NCI-H446 treated with DMSO at 0.1 percent for 48 hours (cell line): ENCODE data around the gene KYAT1.
A peak's percentile ranks its signal among the peaks of the same experiment; 100 is the strongest.

ENCODE experiments used
- DNase-seq: peaks from one replicate; lab custom pipeline; 2025; lab: John Stamatoyannopoulos, UW

Gene KYAT1

DNA sequence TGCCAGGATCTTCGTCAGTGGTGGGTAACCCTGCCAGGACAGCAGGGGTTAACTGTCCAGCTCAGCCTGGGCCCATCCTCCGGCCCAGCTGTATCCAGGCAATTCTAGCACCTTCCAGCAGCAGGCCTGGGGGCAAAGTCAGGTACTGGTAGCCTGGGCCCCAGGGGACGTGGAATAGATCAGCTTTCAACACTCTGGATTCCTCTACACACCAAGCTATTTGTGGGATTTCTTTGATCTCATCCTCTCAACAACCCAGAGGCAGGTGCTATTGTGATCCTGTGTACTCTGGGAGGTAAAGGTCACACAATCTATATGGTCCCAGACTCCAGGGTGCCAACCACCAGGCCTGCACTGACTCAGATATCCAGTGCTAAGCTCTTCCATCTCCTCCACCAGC lies 43.4 kb downstream of the KYAT1 start:
- DNase-seq, result no peak

DNA sequence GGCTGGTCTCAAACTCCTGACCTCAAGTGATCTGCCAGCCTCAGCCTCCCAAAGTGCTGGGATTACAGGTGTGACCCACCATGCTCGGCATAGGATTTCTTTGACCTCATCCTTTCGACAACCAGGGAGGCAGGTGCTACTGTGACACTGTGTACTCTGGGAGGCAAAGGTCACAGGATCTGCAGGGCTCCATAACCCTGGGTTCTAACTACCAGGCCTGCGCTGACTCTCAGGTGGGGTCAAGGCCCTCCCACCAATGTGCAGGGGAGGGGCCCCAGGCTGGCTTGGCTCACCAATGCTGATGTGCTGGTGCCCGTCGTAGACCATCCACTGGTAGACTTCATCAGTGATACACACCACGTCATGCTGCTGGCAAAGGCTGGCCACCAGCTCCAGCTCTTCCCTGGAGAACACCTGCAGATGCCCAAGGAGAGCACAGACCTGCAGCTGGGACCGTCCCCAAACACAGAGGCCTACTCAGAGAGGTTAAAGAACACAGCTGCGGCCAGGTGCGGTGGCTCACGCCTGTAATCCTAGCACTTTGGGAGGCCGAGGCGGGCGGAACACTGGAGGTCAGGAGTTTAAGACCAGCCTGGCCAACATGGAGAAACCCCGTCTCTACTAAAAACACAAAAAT lies 45.1 kb downstream of the KYAT1 start:
- DNase-seq, result no peak

DNA sequence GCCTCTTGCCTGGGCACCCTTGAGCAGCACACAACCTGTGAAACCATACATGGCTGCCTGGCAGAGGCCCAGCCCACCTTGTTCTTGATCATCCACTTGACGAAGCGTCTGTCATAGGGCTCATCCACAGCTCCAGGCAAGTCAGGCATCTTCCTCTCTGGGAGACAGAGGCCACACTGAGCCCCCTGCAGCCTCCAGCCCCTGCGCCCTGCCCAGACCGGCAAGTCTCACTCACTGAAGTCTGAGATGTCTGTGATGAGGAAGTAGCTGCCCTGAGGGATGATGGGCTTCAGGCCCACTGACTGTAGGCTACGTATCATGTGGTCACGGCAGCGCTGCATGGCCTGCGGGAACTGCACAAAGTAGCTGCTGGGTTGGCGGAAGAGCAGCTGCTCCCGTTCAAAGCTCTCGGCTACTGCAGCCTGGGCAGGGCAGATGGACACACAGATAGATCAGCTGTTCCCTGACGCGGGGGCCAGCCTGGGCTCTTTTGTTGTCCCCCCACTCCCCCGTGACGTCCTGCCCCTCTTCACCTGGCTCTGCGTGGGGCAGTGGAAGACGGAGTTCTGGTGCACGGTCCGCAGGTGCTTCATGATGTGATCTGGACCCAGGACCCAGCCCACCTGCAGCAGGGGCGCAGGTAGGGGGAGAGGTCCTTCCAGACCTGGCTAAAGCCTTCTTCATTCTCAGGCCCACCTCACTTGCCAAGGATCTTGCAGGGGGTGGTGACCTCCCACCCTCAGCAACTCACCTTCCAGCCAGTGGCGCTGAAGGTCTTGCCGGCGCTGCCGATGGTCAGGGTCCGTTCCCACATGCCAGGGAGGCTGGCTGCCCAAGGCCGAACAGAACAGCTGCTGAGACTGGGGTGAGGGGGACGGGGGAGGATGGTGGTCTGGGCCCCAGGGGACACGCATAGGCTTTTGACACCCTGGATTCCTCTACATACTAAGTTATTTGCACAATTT lies 46.2 kb downstream of the KYAT1 start:
- no peak for DNase-seq

DNA sequence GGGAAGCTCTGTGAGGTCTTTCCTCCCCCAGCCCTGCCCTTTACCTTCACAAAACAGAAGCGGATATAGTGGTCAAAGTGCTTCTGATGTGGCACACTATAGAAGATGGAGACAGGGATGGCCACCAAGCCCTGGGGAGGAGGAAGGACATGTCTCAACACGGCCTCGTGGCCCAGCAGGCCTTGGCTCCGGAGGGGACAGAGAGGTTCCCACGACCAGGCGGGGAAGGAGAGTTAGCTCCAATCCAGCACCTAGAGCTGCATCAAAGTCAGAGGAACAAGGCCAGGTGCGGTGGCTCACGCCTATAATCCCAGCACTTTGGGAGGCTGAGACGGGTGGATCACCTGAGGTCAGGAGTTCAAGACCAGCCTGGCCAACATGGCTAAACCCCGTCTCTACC lies 48.1 kb downstream of the KYAT1 start:
- no peak for DNase-seq

DNA sequence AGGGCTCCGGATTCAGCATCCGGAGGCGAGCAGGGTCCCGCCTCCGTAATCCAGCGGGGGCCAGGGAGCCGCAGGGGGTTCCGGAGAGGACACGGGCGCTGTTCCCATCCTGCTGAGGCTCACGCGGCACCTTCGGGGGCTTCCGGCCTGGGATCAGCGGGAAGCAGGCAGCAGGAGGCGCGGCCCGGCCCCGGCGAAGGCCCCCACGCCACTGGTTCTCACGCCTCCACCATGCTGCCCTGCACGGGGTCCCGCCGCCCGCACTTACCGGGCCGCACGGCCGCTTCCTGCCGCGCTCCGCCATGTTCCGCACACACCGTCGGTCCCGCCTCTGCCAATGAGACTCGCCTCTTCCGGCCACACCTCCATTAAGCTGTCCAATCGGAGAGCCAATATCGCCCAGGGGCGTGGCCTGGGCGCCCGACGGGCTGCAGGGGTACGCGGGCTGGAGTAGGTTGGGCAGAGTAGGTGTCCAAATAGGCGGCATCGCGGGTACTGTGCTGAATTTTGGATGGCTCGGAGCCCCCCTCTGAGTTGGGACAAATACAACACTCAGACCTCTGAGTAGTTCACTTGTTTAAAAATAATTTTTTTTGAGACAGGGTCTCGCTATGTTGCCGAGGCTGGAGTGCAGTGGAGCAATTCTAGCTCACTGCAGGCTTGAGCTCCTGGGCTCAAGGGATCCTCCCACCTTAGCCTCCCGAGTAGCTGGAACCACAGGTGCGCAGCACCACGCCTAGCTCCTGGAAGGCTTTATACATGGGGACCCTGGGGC lies 52.1 kb downstream of the KYAT1 start, which contains the start of gene SPOUT1:
SPOUT1 (minus strand) TSS at position 318 of the 775 bp plus-strand sequence; CDS start at position 304, 14 bp downstream.
- peak; percentile 69 for DNase-seq

DNA sequence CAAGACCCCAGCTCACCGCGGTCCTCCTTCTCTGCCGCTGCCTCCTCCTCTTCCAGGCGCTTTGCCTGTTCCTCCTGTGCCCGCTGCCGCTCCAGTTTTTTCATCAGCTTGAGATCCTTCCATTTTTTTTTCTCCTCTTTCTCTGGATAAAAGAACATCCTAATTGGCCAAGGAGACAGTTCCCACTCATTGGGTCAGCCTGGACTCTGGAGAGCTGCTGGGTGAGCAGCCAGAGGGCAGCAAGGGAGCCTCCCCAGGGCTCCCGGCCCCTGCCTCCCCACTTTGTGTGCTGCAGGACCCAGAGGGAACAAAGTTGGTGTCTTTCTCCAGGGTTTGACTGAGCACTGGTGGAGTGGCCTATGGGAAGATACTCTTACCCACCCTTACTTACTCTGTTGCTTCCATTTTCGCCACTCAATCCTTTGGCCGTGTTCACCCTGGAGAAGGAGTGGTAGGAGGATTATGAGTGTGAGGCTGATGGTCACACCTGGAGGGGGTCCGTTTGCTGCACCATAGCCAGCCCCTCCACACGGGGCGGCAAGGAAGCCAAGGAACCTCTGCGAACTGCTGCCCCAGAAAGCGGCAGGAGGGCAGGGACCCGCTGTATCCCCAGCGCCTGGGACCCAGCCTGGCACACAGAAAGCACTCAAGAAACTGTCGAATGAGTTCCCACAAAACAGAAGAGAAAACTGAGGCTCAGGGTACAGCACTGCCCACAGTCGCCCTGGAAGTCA lies 52.9 kb downstream of the KYAT1 start:
- no peak for DNase-seq

DNA sequence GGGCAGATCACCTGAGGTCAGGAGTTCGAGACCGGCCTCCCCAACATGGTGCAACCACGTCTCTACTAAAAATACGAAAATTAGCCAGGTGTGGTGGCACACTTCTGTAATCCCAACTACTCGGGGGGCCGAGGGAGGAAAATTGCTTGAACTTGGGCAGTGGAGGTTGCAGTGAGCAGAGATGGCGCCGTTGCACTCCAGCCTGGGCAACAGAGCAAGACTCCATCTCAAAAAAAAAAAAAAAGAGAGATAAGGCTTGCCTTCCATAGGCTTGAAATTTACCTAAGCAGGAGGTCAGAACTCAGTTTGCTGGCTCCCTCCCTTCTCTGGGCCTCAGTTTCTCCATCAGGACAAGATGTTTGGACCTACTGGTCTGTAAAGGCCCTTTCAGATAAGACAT lies 53.5 kb downstream of the KYAT1 start:
- no peak for DNase-seq

DNA sequence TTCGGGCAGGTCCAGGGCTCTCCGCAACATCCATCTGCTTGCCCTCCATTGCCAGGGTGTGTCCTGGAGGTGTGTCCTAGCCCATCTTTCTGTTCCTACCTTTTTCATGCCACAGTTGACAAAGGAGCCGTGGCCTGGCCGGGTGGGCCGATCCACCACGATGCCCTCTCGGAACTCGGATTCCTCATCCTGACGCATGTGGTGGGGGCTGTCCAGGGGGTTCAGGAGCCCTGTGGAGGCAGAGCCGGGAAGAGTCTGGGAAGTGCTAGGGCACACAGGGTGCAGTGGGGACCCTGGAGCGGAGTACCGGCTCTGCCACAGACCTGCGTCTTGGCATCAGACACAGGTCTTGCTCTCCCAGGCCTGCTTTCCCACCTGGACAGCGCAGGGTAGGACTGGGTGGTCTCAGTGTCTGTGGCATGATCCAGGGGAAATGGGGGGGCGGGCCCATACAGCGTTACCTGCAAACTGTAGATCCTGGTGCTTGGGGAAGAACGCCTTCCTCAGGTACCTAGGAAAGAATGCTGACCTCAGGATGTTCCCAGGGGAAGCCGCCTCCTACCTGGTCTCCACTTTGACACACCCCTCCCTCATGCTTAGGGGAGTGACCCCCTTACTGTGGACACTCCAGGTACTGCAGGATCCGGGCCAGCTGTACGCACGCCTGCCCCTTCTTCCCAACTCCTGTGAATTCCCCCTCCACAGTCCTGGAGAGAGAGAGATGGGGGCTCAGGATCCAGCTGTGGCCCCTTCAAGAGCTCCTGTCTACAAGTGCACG lies 55.6 kb downstream of the KYAT1 start:
- no peak for DNase-seq

DNA sequence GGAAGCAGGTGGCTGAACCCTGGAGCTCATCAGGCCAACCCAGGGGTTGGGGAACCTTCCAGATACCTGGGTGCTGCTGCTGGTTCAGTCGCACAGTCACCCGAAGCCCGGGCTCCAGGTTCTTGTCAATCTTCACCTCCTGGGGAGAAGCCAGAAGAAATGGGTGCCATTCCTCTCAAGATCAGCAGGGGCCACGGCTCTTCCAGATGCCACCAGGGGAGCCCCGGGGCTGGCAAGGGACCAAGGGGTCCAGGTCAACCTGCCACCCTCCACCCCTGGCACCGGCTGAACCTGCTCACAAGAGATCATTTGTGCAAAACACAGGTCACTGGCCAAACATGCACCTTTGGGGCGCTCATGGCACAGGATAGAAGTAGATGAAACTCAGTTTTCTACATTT lies 56.8 kb downstream of the KYAT1 start:
- no peak for DNase-seq

DNA sequence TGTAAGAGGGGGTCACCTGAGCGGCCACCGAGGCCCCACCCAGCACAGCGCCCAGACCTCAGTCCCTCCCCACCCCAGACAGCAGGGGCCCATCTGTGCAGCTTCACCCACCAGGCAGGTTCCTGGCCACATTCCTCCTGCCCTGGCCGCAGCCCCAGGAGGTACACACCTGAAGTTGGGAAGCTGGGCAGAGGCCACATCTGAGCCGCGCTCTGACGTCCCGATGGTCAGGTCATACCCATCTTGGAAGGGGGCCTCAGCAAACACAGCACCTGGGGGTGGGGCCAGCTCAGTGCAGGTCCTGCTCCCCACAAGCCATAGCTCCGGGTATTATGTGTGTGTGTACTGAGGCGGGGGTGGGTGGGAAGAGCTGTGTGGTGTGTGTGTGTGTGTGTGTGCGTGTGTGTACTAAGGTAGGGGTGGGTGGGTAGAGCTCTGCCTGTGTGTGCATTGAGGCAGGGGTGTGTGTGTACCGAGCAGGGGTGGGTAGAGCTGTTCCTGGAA lies 57.8 kb downstream of the KYAT1 start:
- DNase-seq, result no peak

DNA sequence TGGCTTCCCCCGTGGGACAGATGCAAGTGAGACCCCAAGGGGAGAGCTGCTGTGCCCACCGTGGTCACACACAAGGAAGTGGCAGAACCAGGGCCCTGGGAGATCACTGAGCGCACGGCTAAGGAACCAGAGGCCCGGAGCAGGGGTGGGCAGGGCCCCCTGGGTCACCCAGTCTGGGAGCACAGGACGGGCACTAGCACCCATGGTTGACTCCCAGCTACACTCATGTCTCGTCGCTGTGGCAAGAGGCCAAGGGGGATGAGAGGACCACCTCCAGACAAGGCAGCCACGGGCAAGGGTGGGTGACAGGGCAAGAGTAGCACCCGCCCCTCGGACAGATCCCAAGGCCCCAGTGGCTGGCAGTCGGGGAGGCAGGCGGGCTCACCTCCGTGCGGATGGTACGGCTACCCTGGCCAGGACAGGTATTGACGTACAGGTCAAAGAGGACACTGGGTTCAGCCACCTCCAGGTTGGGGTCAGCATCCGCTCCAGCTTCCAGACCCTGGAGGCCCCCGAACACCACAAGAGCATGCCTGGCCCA lies 58.3 kb downstream of the KYAT1 start:
- DNase-seq, result no peak

DNA sequence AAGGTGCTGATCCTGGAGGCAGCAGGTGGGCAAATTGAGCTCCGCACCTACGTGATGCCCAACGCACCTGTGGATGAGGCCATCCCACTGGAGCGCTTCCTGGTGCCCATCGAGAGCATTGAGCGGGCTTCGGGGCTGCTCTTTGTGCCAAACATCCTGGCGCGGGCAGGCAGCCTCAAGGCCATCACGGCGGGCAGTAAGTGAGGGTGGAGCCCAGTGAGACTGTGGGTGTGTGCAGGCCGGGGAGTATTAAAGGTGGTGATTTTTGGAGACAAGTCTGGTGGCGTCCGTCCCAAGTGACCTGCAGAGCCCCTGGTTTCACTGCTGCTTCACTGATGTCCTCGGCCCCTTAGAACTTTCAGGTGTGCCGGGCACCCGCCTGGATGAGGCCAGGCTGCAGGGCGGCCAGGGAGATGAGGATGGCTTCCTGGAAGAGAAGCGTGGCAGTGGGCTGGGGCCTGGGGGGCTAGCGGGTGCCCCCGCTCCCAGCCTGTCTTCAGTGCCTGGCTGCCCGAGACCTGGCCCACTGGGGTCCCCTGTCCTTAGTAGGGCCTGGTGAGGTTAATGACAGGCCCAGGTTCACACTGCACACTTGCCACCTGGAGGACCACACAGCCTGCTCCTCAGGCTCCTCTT lies 59.2 kb downstream of the KYAT1 start:
- DNase-seq, result no peak

DNA sequence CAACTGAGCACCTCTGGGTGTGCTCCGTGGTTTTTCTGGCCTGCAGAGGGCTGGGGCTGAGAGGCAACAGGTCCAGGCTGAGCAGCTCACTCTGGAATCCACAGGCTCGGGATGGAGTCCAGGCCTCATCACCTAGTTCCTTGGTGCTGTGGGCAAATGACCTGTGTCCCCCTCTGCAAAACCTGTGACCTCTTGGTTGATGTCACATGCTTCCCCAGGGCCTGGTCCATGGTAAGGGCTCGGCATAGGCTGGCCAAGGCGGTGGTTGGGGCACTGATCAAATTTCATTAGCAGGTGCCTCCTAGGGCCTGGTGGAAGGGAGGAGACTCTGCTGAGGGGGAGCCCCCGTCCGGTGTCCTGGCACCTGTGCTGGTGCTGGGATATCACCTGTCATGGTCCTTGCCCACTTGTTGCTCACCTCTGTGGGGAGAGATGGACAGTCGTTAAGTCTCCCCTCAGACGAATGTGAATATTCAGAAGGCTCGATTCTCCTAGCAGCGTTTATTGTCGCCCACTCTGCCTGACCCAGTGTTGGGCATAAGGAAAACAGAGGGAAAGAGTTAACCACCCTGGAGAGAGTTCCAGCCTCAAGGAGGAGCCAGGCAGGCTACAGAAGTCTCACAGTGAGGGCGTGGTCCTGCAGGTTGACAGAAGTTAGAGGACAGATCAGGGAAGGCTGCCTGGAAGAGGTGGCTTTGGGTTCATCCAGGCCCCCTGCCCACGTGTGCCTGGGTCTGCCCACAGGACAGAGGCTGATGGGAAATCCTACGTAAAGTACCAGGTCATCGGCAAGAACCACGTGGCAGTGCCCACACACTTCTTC lies 60.0 kb downstream of the KYAT1 start:
- no peak for DNase-seq

DNA sequence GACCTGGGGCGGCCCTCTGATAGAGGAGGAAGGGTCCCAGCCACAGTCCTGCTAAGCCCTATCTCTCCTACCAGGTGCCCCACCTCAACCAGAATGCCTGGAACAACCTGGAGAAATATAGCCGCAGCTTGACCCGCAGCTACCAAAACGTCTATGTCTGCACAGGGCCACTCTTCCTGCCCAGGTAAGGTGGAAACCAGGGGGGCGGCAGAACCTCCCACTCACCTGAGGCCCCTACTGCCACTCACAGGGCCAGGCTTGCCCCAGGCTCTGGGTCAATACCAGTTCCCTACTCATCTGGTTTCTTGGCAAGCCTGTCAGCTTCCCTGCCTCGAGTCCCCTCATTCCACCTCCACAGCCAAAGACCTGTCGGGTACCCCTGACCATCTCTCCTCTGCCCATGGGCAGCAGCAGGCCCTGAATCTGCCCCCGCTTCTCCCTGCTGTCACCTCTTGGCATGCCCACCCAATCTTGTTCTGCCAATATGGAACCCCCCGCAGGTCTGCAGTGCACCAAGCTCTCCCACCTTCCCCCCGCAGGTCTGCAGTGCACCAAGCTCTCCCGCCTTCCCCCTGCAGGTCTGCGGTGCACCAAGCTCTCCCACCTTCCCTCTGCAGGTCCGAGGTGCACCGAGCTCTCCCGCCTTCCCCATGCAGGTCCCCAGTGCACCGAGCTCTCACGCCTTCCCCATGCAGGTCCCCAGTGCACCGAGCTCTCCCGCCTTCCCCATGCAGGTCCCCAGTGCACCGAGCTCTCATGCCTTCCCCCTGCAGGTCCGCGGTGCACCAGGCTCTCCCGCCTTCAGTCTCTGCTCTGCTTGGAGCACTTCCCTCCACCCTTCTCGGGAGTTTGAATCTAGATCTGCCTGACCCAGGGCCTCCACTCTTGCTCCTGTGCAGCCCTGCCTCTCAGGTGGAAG lies 60.8 kb downstream of the KYAT1 start:
- no peak for DNase-seq

DNA sequence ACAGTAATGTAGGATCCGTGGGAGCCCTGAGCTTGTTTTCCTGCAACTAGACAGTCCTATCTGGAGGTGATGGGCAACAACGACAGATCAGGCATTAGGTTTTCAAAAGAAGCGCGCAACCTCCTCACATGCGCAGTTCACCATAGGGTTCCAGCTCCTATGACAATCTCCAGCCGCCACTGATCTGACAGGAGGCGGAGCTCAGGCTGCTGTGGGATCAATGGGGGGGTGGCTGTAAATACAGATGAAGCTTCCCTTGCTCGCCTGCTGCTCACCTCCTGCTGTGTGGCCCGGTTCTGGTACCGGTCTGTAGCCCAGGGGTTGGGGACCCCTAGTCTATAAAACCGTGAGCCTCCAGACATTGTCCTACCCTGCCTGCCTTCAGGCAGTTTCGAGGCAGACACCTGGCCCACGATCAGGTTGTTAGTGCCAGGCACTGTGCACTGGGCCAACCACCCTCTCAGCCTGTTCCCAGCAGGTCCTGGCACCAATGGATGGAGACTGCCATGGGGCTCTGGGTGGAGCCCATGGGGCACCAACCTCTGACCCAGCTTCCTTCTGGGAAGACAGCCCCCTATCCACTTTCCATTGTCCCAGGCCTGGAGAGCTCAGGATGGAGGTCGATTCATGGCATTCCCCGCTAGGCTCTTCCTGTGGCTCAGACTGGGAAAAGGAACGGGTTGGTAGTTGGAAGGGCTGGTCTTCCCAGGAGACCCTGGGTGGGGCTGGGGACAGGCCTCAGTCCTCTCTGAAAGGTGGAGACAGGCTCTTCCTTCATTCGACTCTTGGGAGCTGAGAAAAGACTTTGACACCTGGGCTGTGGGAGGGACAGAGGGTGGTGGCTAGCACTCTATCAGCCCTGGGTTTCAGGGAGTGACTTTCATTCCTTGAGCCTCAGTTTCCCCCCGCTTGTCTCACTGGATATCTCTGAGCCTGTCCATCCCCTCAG lies 61.8 kb downstream of the KYAT1 start:
- no peak for DNase-seq

DNA sequence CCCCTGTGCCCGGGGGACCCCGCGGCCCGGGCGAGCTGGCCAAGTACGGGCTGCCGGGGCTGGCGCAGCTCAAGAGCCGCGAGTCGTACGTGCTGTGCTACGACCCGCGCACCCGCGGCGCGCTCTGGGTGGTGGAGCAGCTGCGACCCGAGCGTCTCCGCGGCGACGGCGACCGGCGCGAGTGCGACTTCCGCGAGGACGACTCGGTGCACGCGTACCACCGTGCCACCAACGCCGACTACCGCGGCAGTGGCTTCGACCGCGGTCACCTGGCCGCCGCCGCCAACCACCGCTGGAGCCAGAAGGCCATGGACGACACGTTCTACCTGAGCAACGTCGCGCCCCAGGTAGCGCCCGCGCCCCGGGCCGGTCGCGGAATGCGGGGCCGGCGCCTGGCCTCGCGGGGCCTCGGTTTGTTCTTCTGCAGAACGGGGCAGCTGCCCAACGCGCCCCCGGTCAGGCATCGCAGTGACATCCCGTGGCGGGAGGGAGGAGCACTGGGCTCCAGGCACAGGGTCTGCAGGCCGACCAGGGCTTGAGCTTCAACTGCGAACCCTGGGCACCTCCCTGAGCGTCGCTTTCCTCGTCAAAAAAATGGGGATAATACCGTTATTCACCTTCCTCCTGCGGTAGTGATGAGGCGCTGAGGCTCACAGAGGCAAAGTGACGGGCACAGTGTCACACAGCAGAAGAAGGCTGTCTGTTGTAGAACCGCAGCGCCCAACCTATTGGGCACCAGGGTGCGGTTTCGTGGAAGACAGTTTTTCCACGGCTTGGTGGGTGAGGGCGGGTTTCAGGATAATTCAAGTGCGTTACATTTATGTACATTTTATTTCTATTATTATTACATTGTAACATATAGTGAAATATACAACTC lies 62.7 kb downstream of the KYAT1 start:
- DNase-seq, result no peak
